Stimulated activated CD8-positive, alpha-beta memory T cell treated with anti-CD3 and anti-CD28 coated beads, Interleukin-12 subunit alpha, Interleukin-12 subunit beta, amount 100 ng/mL, for 1 hour (primary cell): ENCODE results near the gene WDR26.
A peak's percentile ranks its signal among the peaks of the same experiment; 100 is the strongest.
"Not testable (repeated sequence)": the region's sequence is repeated elsewhere in the genome, so short reads cannot be mapped to it uniquely, and the experiment has no call there.

Experiments used
- DNase-seq: peaks from one replicate; pipeline ENCODE4 v3.0.0-alpha.2; 2020; ENCODE audit warnings: low read depth

The WDR26 gene

GRCh38 chr1:224393294-224393693, 41.3 kb downstream of the WDR26 start:
- no peak for DNase-seq

- no peak for DNase-seq
These were observed 42.0 kb downstream of the WDR26 start for GRCh38 chr1:224392411-224393249.

- no peak for DNase-seq
These were observed 44.1 kb downstream of the WDR26 start for GRCh38 chr1:224390517-224390916.

GRCh38 chr1:224387943-224388342, 46.7 kb downstream of the WDR26 start:
- DNase-seq: no peak

GRCh38 chr1:224387302-224387912, 47.2 kb downstream of the WDR26 start:
- DNase-seq: no peak

GRCh38 chr1:224383218-224383617, 51.4 kb downstream of the WDR26 start:
- DNase-seq: no peak

- no peak for DNase-seq
These were observed 52.6 kb downstream of the WDR26 start for GRCh38 chr1:224381880-224382548.

GRCh38 chr1:224380003-224380402, 54.6 kb downstream of the WDR26 start:
- DNase-seq: no peak

GRCh38 chr1:224378855-224379631, 55.6 kb downstream of the WDR26 start:
- no peak for DNase-seq

- DNase-seq: no peak
These were observed 57.0 kb downstream of the WDR26 start for GRCh38 chr1:224377676-224378006.

- no peak for DNase-seq
These were observed 59.5 kb downstream of the WDR26 start for GRCh38 chr1:224375059-224375458.

- no peak for DNase-seq
These were observed 61.5 kb downstream of the WDR26 start for GRCh38 chr1:224373008-224373590.

- no peak for DNase-seq
These were observed 66.2 kb downstream of the WDR26 start for GRCh38 chr1:224368409-224368808.

GRCh38 chr1:224359207-224359606, 75.4 kb downstream of the WDR26 start:
- DNase-seq: no peak

GRCh38 chr1:224358237-224358636, 76.4 kb downstream of the WDR26 start:
- DNase-seq: no peak

- no peak for DNase-seq
These were observed 76.9 kb downstream of the WDR26 start for GRCh38 chr1:224357626-224358124.

GRCh38 chr1:224356685-224357625, 77.6 kb downstream of the WDR26 start, which contains the start of gene CNIH4:
Gene CNIH4 (plus strand): TSS chr1:224356879. CDS start chr1:224356925, 46 bp downstream.
- peak; percentile 84 for DNase-seq

- DNase-seq: no peak
These were observed 80.3 kb downstream of the WDR26 start for GRCh38 chr1:224353975-224354925.

- DNase-seq: not testable (repeated sequence)
These were observed 82.0 kb downstream of the WDR26 start for GRCh38 chr1:224352436-224353085.
